Measurements from ENCODE around the gene USP38.

DNA sequence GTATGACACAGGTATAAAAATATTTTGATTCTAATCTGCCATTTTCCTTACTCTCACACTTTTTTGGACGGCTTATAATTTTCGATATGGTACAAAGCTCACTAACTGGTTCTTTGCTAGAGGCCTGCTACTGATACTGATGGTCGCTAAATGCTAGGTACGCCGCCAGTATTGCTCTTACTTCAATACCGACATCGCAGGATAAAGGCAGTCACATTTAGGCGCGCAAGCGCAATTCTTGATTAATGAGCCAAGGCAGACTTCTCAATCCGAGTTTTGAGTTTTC lies 557 bp upstream of the USP38 start:
- TF ChIP-seq, protein P1, sequence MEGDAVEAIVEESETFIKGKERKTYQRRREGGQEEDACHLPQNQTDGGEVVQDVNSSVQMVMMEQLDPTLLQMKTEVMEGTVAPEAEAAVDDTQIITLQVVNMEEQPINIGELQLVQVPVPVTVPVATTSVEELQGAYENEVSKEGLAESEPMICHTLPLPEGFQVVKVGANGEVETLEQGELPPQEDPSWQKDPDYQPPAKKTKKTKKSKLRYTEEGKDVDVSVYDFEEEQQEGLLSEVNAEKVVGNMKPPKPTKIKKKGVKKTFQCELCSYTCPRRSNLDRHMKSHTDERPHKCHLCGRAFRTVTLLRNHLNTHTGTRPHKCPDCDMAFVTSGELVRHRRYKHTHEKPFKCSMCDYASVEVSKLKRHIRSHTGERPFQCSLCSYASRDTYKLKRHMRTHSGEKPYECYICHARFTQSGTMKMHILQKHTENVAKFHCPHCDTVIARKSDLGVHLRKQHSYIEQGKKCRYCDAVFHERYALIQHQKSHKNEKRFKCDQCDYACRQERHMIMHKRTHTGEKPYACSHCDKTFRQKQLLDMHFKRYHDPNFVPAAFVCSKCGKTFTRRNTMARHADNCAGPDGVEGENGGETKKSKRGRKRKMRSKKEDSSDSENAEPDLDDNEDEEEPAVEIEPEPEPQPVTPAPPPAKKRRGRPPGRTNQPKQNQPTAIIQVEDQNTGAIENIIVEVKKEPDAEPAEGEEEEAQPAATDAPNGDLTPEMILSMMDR (IDR thresholded peaks at IDR 0.05 in 8 of 11, conservative IDR thresholded peaks at IDR 0.05 in 3 of 11), result no peak
- TF ChIP-seq POLR2A (IDR thresholded peaks at IDR 0.05) (no peak), POLR2AphosphoS5 (IDR thresholded peaks at IDR 0.05) (no peak)
